BJ (cell line): ENCODE results near the gene PKD1. TPM values are rescaled to one million over a fixed set of nuclear protein-coding genes. Genes with fewer than 3 reads are reported as not detected.

Experiments
- CTCF ChIA-PET: fragments of 350-600 bp; formaldehyde crosslinking; extraction: SDS; loops from one replicate; lab custom pipeline; 2021; ENCODE audit warnings: antibody characterized with exemption, inconsistent platforms; lab: Yijun Ruan, JAX
- POLR2A ChIA-PET: fragments of 300-600 bp; sonication (Branson Sonifier 250); formaldehyde crosslinking; extraction: SDS; loops from one replicate; lab custom pipeline; 2021; ENCODE audit warnings: antibody characterized with exemption; lab: Charles Lee
- DNase-seq: peaks from one replicate; pipeline ENCODE4 v3.0.0-alpha.2; 2011; ENCODE audit warnings: low read depth
- H3K27me3 ChIP-seq: 2 replicates; pipeline ENCODE4 v1.6.0; 2011; ENCODE audit warnings: low read length; ENCODE audit not compliant: control insufficient read depth, insufficient read depth
- H3K36me3 ChIP-seq: 2 replicates; pipeline ENCODE4 v1.5.1; 2011; ENCODE audit warnings: low read length; ENCODE audit not compliant: control insufficient read depth, insufficient read depth
- H3K4me3 ChIP-seq: 2 replicates; pipeline ENCODE4 v1.5.1; 2011; ENCODE audit warnings: low read depth, mild to moderate bottlenecking, control low read depth, low read length
- polyA plus RNA-seq: library from polyadenylated mRNA; depleted of rRNA; stranded (reverse); fragments of >200 nt; gene quantifications from 2 replicates; pipeline ENCODE4 v1.2.3, GENCODE V29; 2011
- TF ChIP-seq, protein P1 (sequence below): IDR thresholded peaks from 2 replicates; pipeline ENCODE4 v1.5.1; 2011; ENCODE audit warnings: low read depth, mild to moderate bottlenecking, control low read depth, inconsistent platforms, low read length, moderate library complexity; ENCODE audit not compliant: insufficient read depth

PKD1 gene
- polyA plus RNA-seq, 1 experiment, result 76.1 TPM

DNA sequence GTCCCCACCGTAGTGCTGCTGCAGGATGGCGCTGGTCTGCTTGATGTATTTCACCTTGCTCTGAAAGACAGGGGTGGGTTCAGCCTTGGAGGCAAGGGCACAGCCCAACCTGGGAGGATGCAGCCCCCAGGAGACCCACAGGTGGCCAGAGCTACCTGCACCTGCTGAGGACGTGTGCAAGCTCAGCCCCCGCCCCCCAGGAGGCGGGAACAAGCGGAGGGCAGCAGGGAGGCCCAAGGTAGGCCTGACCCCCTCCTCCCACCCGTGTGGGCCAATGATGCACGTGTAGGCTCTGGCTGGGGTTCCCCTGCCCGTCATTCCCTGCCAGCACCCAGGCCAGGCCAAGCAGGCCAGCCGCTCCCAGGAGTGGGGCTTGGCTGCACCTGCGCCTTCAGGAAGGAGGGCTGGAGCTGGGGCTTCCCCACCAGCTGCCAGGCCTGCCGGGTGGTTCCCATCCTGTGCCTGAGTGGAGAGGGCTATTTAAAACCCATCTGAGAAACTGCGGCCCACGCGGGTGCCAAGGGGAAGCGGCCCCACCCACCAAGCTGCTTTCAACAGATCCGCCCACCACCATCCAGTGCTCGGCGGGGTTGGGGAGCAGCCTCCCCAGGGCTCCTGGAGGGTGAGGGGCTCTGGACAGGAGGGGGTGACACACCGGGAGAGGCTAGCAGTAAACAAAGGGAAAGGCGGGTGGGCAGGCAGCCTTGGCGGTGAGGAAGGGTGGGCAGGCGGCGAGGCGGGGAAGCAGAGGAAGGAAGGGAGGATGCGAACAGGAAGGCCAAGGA is 91.8 kb downstream of the PKD1 start:
- ChIA-PET POLR2A (no interaction called here), CTCF (interaction anchor here (1.4 kb wide), 1 partner anchor 97 kb away, joined by 5 read pairs; no protein-coding TSS in a partner anchor)
- no peak for DNase-seq
- no peaks in the 10 kb centered on the region for H3K27me3 ChIP-seq
- no peak overlapping the region for H3K4me3 ChIP-seq
- peaks cover 4% of the 10 kb centered on the region for H3K36me3 ChIP-seq
- TF ChIP-seq, protein P1, sequence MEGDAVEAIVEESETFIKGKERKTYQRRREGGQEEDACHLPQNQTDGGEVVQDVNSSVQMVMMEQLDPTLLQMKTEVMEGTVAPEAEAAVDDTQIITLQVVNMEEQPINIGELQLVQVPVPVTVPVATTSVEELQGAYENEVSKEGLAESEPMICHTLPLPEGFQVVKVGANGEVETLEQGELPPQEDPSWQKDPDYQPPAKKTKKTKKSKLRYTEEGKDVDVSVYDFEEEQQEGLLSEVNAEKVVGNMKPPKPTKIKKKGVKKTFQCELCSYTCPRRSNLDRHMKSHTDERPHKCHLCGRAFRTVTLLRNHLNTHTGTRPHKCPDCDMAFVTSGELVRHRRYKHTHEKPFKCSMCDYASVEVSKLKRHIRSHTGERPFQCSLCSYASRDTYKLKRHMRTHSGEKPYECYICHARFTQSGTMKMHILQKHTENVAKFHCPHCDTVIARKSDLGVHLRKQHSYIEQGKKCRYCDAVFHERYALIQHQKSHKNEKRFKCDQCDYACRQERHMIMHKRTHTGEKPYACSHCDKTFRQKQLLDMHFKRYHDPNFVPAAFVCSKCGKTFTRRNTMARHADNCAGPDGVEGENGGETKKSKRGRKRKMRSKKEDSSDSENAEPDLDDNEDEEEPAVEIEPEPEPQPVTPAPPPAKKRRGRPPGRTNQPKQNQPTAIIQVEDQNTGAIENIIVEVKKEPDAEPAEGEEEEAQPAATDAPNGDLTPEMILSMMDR, result no peak

DNA sequence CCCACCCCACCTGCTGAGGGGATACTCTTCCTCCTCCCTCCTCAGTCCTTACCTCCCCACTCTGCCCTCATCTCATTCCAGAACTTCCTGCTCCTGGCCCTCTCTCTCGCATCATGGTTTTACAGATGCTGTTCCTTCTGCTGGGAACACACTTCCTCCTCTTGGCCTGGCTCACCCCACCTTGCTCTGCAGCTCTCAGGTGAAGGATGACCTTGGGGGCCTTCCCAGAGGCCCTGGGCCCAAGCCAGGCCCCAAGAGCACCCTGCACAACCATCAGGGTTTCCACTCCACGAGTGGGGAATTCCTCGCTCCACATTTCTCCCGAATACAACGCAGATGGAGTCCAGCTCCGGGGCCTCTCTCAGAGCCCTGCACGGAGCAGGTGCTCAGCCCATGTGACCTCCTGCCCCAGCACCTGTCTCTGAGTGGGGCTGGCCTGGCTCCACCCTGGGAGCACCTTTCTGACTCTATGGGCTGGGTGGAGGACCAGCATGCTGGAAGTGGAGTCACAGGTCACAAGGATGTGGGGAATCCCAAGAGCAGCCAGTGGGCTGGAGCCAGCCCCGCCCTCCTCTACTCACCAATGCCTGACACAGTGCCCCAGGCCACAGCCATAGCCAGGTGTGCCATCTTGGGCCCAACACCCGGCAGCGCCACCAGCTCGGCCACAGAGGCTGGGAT is 92.6 kb downstream of the PKD1 start:
- POLR2A ChIA-PET, result no interaction called here

DNA sequence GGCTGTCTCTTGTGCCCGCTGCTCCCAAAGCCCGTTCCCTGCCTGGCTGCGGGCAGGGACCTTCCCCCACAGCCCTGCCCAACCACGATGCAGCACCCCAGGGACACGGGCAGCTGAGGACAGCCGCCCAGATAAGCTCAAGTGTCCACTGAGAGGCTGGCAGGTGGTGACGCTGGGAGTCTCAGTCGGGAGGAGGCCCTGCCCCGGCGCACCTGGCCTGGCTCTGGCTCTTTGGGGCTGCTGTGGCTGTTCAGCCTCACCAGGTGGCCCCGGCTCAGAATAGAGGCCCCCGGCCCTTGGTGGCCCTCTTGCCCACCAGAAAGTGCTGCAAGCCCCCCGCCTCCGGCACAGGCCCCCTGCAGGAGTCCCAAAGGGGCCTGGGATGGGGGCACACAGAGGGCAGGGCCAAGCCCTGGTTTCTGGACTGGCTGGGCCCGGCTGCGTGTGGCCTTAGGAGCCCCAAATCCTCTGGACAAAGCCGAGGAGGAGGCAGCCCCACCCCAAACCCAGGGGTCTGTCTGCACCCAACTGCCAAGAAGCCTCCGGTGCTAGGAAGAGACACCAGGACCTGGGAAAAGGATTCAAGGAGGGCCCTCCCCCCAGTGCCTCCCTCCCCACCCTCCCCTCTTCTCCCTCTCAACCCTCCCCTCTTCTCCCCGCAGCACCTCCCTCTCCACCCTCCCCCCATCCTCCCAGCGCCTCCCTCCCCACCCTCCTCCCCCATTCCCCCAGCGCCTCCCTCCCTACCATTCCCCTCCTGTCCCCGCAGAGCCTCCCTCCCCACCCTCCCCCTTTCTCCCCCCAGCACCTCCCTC is 93.3 kb downstream of the PKD1 start:
- H3K36me3 ChIP-seq, result peaks cover 14% of the 10 kb centered on the region
- CTCF ChIA-PET, result no interaction called here
- no peak for DNase-seq
- H3K27me3 ChIP-seq, result no peaks in the 10 kb centered on the region
- POLR2A ChIA-PET, result interaction anchor here (0.6 kb wide), 1 partner anchor 15 kb away, joined by 8 read pairs; no protein-coding TSS in a partner anchor
- no peak overlapping the region for H3K4me3 ChIP-seq
- TF ChIP-seq, protein P1, result no peak

More for the DNA sequence above, 92.6 kb downstream of the PKD1 start:
- CTCF ChIA-PET, result no interaction called here
- H3K36me3 ChIP-seq, result peaks cover 8% of the 10 kb centered on the region
- H3K27me3 ChIP-seq, result no peaks in the 10 kb centered on the region
- no peak overlapping the region for H3K4me3 ChIP-seq
- no peak for DNase-seq
- TF ChIP-seq, protein P1, result no peak

DNA sequence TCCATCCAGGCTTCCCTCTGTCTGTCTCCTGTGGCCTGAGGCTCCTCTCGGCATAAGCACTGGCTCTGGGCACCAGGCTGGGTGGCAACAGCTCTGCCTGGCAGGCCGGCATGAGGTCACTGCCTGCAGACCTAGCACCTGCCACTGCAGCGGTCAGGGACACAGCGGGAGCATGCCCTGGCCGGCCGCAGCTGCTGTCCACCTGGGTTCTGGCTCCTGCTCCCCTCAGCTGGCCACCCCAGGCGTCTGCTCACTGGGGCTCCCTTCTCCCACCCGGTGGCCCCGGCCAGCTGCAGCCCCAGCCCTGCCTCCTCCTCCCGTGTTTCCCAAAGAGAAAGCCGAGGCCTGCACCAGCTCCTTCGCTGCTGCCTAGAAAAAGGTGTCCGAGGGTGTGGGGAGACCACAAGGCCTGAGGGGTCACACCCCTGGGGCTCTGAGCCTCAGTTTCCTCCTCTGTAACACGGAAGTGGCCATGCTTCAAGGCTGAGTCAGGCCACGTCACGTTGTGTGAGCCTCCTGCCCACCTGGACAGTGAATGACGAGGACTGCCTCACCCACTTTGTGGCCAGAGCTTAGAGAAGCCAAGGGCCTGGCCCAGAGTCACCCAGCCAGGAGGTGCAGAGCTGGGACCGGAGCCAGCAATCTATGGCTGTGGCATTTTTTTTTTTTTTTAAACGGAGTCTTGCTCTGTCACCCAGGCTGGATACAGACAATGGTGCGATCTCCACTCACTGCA is 94.7 kb downstream of the PKD1 start:
- no peak for DNase-seq
- Histone ChIP-seq H3K27me3 (no peaks in the 10 kb centered on the region), H3K4me3 (no peak overlapping the region), H3K36me3 (peaks cover 28% of the 10 kb centered on the region)
- POLR2A ChIA-PET, result no interaction called here
- CTCF ChIA-PET, result interaction anchor here (0.6 to 1.4 kb wide), 5 partner anchors 10 to 442 kb away, joined by 3 to 5 read pairs (median 3); no protein-coding TSS in a partner anchor
- TF ChIP-seq, protein P1, result no peak
